AG04449 (cell line): ENCODE measurements around the gene MYRF.

Experiments
- CTCF ChIA-PET: fragments of 350-600 bp; formaldehyde crosslinking; extraction: SDS; loops from one replicate; lab custom pipeline; 2021; ENCODE audit warnings: antibody characterized with exemption; lab: Yijun Ruan, JAX
- POLR2A ChIA-PET: fragments of 400-600, 350-600 bp; formaldehyde crosslinking; extraction: SDS; loops from one replicate; lab custom pipeline; 2020; ENCODE audit warnings: antibody characterized with exemption, inconsistent platforms; lab: Yijun Ruan, JAX
- DNase-seq: peaks from one replicate; pipeline ENCODE4 v3.0.0-alpha.2; 2010; ENCODE audit warnings: low read depth, low spot score
- H3K4me3 ChIP-seq: 2 replicates; pipeline ENCODE4 v1.5.1; 2011; ENCODE audit warnings: low read depth, mild to moderate bottlenecking, control low read depth, low read length
- CTCF ChIP-seq: IDR thresholded peaks from one replicate; pipeline ENCODE4 v1.5.1; 2011; ENCODE audit warnings: mild to moderate bottlenecking, moderate library complexity, low read length, control low read depth, inconsistent platforms; ENCODE audit not compliant: insufficient read depth; ENCODE audit errors: missing control alignments

Gene MYRF

GRCh38 chr11:61783717-61784505 is 31.5 kb downstream of the MYRF start:
- no peak for DNase-seq
- no peak overlapping the region for H3K4me3 ChIP-seq
- ChIA-PET POLR2A (no interaction called here), CTCF (interaction anchor here (1.1 to 11.5 kb wide), 7 partner anchors 6 to 50 kb away, joined by 3 to 151 read pairs (median 5); partner anchors contain the start of genes FEN1 and TMEM258)
- no peak for TF ChIP-seq CTCF

GRCh38 chr11:61784506-61784805 is 32.0 kb downstream of the MYRF start:
- ChIA-PET POLR2A (no interaction called here), CTCF (interaction anchor here (1.1 to 11.5 kb wide), 6 partner anchors 13 to 51 kb away, joined by 3 to 151 read pairs (median 4); no protein-coding TSS in a partner anchor)
- no peak overlapping the region for H3K4me3 ChIP-seq
- no peak for DNase-seq
- TF ChIP-seq CTCF = no peak

- POLR2A ChIA-PET = no interaction called here
- H3K4me3 ChIP-seq = no peak overlapping the region
- CTCF ChIA-PET = interaction anchor here (1.0 to 14.8 kb wide), 9 partner anchors 7 to 324 kb away, joined by 3 to 297 read pairs (median 9); no protein-coding TSS in a partner anchor
- TF ChIP-seq CTCF = no peak
- DNase-seq = no peak
These were observed 33.5 kb downstream of the MYRF start for GRCh38 chr11:61785837-61786402.

GRCh38 chr11:61787928-61788491 is 35.6 kb downstream of the MYRF start:
- TF ChIP-seq CTCF = peak; percentile 53
- DNase-seq = no peak
- POLR2A ChIA-PET = no interaction called here
- CTCF ChIA-PET = interaction anchor here (0.7 to 14.8 kb wide), 16 partner anchors 8 to 523 kb away, joined by 3 to 297 read pairs (median 6); partner anchors contain the start of gene BEST1
- no peak overlapping the region for H3K4me3 ChIP-seq

- peak; percentile 42 for DNase-seq
- peak overlapping the region; percentile 98 for H3K4me3 ChIP-seq
- ChIA-PET CTCF (interaction anchor here (0.8 to 14.8 kb wide), 9 partner anchors 9 to 318 kb away, joined by 3 to 297 read pairs (median 92); partner anchors contain the start of gene BEST1), POLR2A (interaction anchor here (1.1 to 2.3 kb wide), 2 partner anchors 24 to 44 kb away, joined by 3 to 10 read pairs; no protein-coding TSS in a partner anchor)
- TF ChIP-seq CTCF = no peak
These were observed 39.4 kb downstream of the MYRF start for GRCh38 chr11:61791737-61792309.
